ENCODE data around the gene GNG10.

DNA sequence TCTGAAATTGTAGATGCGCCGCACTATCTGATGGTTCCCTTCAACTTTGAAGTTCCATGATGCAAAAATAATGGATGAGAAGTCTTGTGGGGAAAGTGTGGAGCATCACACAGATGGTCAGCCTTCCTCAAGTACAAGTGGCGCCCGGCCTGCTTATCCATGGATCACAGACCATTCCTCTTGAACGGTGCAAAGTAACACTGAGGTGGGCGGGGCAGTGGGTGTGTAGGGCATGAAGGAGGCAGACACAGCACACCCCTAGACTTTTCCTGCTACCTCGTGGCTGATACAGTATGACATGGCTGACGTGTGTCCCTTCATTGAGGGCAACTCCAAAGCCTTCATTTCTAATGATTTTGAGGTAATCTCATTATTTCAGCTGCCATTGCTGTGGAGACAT is 2.5 kb upstream of the GNG10 start:
- TF ChIP-seq, protein P1, sequence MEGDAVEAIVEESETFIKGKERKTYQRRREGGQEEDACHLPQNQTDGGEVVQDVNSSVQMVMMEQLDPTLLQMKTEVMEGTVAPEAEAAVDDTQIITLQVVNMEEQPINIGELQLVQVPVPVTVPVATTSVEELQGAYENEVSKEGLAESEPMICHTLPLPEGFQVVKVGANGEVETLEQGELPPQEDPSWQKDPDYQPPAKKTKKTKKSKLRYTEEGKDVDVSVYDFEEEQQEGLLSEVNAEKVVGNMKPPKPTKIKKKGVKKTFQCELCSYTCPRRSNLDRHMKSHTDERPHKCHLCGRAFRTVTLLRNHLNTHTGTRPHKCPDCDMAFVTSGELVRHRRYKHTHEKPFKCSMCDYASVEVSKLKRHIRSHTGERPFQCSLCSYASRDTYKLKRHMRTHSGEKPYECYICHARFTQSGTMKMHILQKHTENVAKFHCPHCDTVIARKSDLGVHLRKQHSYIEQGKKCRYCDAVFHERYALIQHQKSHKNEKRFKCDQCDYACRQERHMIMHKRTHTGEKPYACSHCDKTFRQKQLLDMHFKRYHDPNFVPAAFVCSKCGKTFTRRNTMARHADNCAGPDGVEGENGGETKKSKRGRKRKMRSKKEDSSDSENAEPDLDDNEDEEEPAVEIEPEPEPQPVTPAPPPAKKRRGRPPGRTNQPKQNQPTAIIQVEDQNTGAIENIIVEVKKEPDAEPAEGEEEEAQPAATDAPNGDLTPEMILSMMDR (IDR thresholded peaks at IDR 0.05) = no peak
- no peak for TF ChIP-seq POLR2A (IDR thresholded peaks at IDR 0.05)
